ENCODE data around the gene PPY.
"Not testable (repeated sequence)": the region's sequence is repeated elsewhere in the genome, so short reads cannot be mapped to it uniquely, and the experiment has no call there.

The PPY gene, protein sequence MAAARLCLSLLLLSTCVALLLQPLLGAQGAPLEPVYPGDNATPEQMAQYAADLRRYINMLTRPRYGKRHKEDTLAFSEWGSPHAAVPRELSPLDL

GRCh38 chr17:43942051-43942685, at the start of gene PPY:
Gene PPY (minus strand): TSS chr17:43942476. CDS start chr17:43941654, 822 bp downstream.
- DNase-seq (ENCODE audit: low spot score), result no peak

GRCh38 chr17:43988301-43988700, 46.0 kb upstream of the PPY start:
- DNase-seq (ENCODE audit: low spot score), result no peak

DNA sequence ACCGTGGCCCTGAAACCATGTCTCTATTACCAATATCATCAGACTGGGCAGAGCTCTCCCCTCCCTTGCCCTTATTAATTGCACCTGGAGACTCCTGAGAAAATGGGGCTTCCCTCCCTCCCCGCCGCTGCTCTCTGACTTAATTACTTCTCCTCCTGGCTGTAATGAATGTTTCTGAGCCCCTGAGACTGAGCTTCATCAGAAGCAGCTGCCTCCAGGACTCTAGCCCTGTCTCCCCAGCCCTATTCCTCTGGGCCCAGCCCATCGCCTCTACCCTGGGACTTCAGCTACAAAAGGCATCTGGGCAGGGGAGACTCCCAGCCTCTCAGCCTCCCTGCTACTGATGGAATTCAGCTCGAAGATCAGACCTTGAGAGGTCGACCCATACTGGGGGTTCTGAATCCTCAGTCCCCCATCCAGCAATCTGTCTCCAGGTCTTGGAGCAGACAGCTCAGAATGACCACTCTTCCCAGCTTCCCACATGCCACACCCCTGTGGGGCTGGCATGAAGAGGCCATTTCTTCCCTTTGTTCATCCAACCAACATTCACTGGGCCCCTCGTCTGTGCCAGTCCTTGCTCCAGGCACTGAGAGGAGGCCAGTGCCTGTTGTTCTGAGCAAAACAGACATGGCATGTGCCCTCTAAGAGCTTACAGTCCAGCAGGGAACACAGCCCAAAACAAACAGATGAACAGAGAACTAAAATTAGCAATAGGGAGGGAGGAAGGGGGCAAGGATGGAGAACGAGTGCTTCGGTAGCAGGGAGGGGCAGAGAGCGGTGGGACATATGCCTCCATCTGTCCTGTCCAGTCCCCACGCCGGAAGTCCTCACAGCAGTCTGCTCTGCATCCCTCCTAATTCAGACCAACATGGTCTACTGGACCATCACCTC, 45.1 kb upstream of the PPY start:
- DNase-seq (ENCODE audit: low spot score), result no peak

DNA sequence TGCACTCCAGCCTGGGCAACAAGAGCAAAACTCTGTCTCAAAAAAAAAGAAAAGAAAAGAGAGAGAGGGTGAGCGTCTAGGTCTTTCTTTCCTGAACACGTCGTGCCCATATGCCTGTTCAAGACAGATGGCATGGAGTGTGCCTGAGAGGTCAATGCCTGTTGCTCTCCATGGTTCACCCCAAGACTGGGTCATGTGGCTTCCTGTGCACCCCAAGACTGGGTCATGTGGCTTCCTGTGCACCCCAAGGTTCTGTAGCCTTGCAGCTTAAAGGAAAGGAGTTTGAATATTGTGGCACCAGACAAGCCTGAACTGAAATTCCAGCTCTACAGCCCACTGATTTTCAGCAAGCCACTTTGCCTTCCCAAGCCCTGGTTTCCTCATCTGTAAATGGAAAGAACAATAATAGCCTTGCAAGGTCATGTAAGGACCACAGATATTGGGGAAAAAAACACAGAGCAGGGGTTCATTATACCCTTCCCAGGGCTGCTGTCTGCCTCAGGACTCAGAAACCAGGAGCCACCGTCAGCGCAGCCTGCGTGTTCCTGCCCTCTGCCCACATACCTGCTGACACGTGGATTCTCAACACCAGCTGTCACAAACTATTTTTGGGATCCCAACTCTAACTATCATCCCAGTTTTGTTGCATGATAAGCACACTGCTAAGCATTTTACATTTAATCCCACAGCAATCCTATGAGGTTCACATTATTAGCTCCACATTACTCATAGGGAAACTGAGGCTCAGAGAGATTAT, 44.1 kb upstream of the PPY start:
- DNase-seq (ENCODE audit: low spot score), result no peak

GRCh38 chr17:43984521-43984920, 42.2 kb upstream of the PPY start:
- no peak for DNase-seq (ENCODE audit: low spot score)

DNA sequence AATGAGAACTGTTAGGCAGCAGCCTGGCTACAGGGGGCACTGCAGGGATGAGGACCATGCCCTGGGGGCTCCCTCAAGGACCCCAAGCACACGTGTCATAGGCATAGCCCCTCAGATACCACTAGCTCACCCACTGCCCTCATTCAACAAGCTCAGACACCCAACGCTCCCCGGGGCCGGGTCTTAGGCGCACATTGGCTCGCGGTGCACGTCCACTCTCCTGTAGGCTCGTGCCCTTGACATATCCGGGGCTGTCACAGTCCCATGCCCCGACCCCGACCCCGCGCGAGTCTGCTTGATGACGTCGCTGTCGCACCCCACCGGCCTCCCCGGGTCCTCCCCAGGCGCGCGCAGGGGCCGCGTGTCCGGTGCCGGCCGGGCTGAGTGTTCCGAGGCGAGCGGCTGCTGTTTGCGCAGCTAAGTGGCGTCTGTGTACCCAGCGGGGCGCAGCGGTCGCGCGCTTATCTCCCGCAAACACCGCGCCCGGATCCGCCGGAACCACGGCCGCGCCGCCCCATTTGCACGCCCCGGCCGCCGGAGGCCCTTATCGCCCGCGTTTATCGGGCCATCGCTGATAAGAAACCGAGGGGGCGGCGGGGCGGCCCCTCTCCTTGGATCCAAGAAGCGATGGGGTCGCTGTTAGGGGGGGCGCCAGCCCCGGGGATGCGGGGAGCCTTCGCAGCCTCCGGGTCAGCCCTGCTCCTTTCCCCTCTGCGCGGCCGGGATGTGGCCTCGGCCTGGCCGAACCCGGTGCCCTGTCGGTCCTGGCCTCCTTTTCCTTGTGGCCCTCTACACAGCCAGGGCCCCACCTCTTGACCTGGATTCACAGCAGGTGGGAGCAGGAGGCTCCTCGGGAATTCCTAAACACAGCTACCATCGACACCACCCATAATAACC, 41.5 kb upstream of the PPY start:
- DNase-seq (ENCODE audit: low spot score), result no peak

GRCh38 chr17:43983196-43983514, 40.9 kb upstream of the PPY start:
- DNase-seq (ENCODE audit: low spot score), result no peak

GRCh38 chr17:43982171-43982570, 39.9 kb upstream of the PPY start:
- no peak for DNase-seq (ENCODE audit: low spot score)

- DNase-seq (ENCODE audit: low spot score), result no peak
Observed at GRCh38 chr17:43979671-43980070, 37.4 kb upstream of the PPY start.

DNA sequence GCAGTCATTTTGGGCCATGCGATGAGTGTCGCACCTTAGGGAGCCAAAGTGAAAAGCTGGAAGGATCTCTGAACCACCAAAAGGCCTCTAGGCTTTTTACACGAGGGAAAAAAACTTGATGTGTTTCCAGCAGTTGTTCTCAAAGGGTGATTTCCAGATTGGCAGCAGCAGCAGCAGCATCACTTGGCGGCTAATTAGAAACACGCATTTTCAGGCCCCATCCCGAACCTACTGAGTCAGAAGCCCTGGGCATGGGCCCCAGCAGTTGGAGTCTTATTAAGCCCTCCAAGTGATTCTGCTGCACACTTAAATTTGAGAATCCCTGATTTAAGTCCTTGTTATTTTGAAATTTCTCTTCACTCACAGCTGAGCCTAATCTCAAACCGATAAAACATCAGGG, 36.7 kb upstream of the PPY start:
- no peak for DNase-seq (ENCODE audit: low spot score)

- DNase-seq (ENCODE audit: low spot score), result no peak
Observed at GRCh38 chr17:43978078-43978477, 35.8 kb upstream of the PPY start.

- DNase-seq (ENCODE audit: low spot score), result no peak
Observed at GRCh38 chr17:43976963-43977837, 34.9 kb upstream of the PPY start.

GRCh38 chr17:43975898-43976297, 33.6 kb upstream of the PPY start:
- no peak for DNase-seq (ENCODE audit: low spot score)

- no peak for DNase-seq (ENCODE audit: low spot score)
Observed at GRCh38 chr17:43974382-43975266, 32.3 kb upstream of the PPY start.

- not testable (repeated sequence) for DNase-seq (ENCODE audit: low spot score)
Observed at GRCh38 chr17:43972444-43973212, 30.4 kb upstream of the PPY start.

DNA sequence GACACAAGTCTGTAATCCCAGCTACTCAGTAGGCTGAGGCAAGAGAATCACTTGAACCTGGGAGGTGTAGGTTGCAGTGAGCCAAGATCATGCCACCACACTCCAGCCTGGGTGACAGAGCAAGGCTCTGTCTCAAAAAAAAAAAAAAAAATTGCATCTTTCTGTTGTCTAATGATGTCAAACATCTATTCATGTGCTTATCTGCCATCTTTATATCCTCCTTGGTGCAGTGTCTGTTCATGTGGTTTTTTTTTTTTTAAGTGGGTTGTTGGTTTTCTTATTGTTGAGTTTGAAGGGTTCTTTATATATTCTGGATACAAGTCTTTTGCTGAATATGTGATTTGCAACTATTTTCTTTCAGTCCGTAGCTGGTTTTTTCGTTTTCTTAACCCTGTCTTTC, 29.2 kb upstream of the PPY start:
- DNase-seq (ENCODE audit: low spot score), result not testable (repeated sequence)

DNA sequence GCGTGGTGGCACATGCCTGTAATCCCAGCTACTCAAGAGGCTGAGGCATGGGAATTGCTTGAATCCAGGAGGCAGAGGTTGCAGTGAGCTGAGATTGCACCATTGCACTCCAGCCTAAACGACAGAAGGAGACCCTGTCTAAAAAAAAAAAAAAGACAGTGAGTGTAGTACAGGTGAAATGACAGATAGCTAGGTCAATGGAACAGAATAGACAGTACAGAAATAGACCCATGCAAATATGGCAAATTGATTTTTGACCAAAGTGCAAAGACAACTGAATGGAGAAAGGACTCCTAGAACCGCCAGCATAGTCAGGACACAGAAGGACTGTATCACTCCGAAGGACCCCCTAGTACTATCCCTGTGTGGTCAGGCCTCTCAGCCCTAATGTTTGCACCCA, 28.1 kb upstream of the PPY start:
- DNase-seq (ENCODE audit: low spot score), result no peak

DNA sequence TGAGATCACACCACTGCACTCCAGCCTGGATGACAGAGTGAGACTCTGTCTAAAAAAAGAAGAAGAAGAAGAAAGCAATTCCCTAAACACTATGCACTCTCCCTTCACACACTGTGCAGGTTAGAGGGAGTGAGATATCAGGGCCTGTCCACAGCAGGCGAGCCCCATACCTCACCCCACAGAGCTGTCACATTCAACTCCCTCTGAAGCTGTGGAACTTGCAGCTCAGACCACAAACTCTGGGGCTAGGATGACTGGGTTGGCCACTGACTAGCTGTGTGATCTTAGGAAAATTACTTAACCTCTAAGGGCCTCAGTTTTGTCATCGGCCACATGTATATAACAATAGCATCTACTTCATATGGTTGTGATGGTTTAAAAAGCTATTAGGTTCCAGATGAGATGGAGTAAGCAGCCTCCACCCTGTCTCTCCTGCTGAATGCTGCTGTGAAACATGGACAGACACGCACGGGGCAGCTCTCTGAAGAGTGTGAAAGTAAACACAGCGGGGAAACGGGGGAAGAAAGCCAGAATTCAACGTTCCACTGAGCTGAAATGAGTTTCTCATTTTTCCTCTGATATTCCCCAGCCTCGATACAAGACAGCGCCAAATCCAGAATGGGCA, 25.1 kb upstream of the PPY start:
- DNase-seq (ENCODE audit: low spot score), result no peak
